Activated CD4-positive, alpha-beta T cell treated with anti-CD3 and anti-CD28 coated beads, Interleukin-10, Interleukin-2, amounts not matched to agents 100 ng/mL and 50 ng/mL, durations not matched to agents 16 hours and 8 hours (primary cell): ENCODE data around the gene GBP5.
"Not testable (repeated sequence)": the region's sequence is repeated elsewhere in the genome, so short reads cannot be mapped to it uniquely, and the experiment has no call there.

Source experiments
- DNase-seq: peaks from one replicate; pipeline ENCODE4 v3.0.0-alpha.2; 2020

The GBP5 gene

DNA sequence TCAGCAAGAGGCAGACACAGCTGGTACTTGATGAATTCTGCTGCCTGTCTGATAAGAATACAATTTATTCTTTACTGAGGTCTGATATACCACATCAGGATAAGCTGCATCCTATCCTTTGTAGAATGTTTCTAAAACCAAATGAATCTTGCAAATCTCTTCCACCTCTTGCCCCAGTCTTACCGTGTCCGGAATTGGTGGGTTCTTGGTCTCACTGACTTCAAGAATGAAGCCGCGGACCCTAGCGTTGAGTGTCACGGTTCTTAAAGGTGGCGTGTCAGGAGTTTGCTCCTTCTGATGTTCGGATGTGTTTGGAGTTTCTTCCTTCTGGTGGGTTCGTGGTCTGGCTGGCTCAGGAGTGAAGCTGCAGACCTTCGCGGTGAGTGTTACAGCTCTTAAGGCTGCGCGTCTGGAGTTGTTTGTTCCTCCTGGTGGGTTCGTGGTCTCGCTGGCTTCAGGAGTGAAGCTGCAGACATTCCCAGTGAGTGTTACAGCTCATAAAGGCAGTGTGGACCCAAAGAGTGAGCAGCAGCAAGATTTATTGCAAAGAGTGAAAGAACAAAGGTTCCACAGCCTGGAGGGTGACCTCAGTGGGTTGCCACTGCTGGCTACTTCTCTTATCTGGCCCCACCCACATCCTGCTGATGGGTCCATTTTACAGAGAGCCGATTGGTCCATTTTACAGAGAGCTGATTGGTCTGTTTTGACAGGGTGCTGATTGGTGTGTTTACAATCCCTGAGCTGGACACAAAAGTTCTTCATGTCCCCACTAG lies at the start of gene GBP5:
Gene GBP5, minus strand, starts transcription at position 592 of the 773 bp plus-strand sequence. CDS start 3,305 bp downstream, outside the sequence.
- peak; percentile 84 for DNase-seq

DNA sequence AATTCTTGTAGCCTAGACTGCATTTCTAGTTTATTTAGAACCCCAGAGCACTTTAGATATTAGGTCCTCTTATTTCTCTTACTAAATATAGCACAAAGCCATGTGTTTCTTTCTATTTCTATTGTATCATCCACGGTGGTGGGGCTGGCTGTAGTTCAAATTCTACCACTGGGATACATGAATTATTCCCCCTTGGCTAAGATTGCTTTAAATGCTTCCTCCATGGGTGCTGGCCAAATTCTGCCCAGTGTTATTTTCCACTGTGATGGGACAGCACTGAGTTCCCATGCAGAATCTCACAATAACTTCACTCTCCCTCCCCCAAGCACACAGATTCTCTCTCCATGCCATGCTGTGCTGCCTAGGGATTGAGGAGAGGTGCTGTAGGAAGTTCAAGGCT lies 49.7 kb upstream of the GBP5 start:
- DNase-seq: no peak

- DNase-seq: no peak
These were observed 39.9 kb upstream of the GBP5 start for GRCh38 chr1:89312572-89312971.

DNA sequence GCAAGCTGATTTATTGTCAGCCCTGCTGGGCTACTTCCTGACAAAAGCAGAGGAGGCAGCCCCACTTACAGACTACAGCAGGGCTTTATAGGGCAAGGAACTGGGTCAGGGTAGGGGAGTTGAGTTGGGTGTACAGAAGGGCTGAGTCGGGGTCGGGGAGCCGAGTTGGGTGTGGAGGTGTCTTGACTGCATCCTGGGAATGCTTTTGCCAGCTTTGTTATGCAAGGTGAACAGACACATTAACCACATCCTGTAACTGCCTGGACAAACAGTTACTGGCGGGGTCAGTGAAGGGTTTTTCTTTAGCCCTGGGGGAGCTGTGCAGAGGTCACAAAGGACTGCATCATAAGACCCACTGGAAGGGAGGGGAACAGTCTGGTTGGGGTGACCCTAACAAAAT lies 39.1 kb upstream of the GBP5 start:
- no peak for DNase-seq

GRCh38 chr1:89310976-89311375 lies 38.3 kb upstream of the GBP5 start:
- DNase-seq: no peak

- DNase-seq: peak; percentile 59
These were observed 37.8 kb upstream of the GBP5 start for GRCh38 chr1:89310505-89310904.

DNA sequence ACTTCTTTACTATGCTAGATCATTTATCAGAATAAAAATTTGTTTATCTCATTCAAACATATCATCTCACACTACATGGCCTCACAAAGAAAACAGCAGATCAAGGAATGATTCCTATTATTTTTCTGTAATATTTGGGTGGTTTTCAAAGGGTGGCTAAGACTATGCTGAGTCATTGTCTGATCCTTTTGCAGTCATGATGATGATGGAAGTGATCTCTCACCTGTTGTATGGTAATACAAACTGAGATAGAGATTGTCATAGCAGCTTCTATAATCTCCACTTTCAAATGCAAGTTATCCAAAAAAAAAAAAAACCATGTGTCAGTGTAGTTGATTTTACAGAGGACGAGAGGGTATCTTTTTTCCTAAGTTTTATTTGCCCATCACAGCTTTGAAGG lies 37.2 kb upstream of the GBP5 start:
- no peak for DNase-seq

GRCh38 chr1:89306273-89306672 lies 33.6 kb upstream of the GBP5 start:
- no peak for DNase-seq

DNA sequence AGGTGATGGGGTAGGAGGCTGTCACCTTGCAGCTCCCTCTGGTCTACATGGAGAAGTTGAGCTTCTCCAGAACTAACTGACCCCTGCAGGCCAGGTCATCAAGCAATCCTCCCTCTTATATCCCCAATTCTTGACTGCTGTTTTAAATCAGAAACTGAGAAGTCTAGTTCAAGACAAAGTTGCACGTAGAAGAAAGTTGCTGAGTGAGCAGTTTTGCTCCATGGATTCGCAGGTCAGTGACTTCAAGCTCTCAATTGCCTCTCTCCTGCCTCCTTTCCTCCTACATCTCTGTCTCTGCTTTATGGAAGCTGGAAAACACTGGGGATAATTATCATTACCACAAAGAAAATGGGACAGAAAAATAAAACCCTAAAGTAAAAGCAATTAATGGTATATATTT lies 32.8 kb upstream of the GBP5 start:
- no peak for DNase-seq

GRCh38 chr1:89304572-89305230 lies 32.0 kb upstream of the GBP5 start:
- no peak for DNase-seq

DNA sequence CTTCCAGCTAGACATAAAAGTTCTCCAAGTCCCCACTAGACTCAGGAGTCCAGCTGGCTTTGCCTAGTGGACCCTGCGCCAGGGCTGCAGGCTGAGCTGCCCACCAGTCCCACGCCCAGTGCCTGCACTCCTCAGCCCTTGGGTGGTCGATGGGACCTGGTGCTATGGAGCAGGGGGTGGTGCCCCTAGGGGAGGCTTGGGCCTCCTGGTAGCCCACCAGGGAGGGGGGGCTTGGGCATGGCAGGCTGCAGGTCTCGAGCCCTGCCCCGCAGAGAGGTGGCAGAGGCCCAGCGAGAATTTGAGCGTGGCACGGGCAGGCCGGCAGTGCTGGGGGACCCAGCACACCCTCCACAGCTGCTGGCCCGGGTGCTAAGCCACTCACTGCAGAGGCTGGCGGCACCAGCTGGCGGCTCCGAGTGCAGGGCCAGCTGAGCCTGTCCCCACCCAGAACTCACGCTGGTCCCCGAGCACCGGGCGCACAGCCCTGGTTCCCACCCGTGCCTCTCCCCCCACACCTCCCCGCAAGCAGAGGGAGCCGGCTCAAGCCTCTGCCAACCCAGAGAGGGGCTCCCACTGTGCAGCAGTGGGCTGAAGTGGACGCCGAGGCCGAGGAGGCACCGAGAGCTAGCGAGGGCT lies 30.2 kb upstream of the GBP5 start:
- no peak for DNase-seq

GRCh38 chr1:89299739-89300463 lies 27.2 kb upstream of the GBP5 start:
- peak; percentile 83 for DNase-seq

DNA sequence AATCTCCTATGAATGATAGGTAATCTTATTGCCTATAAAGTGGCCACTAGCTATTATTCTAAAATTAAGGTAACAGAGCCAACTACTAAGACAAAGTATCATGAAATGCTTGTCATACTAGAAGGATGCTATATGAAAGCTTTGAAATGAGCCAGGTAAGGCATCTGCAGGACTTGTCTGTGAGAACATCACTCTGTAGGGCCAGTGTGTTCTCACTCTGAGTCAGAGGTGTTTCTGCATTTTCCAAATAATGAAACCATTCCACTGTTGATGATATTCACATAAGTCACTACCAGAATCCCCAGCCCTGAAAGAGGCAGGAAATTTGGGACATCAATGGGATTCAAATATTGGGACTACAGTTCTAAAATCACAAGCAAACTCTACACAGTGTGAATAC lies 25.8 kb upstream of the GBP5 start:
- peak; percentile 66 for DNase-seq

- peak; percentile 63 for DNase-seq
These were observed 22.5 kb upstream of the GBP5 start for GRCh38 chr1:89295187-89295586.

DNA sequence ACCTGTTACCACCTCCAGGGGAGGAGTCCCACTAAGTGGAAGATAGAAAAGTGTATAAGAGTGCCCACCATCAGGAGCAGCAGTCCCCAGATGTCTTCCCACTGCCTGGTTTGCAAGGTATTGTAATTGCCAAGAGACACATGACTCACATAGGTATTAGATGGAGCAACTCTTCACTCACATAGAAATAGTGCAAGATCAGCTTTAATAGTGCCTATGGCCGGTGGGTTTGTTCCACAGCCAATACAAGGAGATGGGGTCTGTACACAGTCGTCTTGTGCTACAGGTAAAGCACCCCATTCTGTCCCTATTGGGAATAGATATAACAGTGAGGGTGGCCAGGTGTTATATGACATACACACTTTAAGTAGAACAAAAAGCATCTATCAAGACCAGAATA lies 18.6 kb upstream of the GBP5 start:
- DNase-seq: no peak

GRCh38 chr1:89288051-89288340 lies 15.3 kb upstream of the GBP5 start:
- peak; percentile 31 for DNase-seq

DNA sequence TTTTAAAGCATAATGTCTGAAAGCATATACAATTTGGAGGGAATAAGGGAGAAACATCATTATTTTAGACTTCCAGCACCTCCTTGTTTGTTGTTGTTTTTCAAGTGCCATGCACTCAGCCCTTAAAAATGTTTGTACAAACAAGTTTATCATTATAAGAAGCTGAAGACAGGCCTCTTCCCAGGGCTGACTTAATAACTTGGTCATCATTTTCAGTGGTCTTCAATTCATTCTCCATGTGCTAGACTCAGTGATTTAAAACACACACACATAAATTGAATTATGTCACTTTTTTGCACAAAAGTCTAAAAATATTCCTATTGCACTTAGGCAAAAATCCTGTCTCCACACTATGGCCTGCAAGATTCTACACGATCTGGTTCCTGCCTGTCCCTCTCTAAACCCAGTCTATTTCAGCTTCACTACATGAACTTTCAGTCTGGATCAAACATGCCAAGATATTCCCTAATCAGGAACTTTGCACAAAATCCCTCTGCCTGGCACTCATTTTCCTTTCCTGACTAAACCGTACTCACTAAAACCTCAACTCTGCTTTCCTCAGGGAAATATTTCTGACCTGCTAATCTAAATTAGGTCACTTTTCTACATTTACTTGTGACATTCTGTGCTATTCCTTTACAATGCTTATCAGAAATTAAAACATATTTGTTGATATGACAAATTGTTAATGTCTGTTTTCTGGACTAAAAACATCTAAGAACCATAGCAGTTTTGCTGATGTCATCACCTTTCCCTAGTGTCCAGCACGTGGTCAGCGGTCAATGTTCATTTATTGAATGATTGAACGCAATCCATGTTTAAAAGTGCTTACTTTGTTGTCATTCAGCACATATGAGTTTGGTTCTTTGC lies 14.8 kb upstream of the GBP5 start:
- no peak for DNase-seq

DNA sequence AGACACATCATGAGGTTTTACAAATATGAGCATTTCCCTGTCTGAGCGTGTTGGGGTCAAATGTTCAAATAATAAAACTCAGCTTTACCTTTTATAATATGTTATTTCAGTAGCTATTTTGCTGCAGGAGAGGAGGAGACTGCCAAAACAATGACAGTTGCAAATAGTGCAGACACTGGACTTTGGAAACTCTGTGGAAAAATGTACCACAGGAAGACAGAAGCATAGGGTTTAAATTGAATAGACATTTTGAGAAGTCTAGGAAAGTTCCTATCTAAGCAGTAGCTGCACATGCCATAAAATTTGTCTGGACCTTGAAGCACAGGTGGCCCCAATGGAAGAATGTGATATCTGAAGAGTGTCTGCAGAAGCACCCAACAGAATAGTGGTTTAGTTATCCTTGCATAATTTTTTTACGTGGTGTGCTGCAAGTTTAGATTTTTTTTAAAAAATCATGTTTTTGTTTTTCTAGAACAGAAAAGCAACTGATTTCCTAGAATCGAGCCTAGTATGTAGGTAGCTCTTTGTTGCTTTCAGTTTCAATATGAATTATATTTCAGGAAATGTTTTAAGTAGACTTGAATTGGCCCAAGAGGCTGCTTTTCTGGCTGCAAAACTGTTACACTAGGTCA lies 14.0 kb upstream of the GBP5 start:
- peak; percentile 75 for DNase-seq

DNA sequence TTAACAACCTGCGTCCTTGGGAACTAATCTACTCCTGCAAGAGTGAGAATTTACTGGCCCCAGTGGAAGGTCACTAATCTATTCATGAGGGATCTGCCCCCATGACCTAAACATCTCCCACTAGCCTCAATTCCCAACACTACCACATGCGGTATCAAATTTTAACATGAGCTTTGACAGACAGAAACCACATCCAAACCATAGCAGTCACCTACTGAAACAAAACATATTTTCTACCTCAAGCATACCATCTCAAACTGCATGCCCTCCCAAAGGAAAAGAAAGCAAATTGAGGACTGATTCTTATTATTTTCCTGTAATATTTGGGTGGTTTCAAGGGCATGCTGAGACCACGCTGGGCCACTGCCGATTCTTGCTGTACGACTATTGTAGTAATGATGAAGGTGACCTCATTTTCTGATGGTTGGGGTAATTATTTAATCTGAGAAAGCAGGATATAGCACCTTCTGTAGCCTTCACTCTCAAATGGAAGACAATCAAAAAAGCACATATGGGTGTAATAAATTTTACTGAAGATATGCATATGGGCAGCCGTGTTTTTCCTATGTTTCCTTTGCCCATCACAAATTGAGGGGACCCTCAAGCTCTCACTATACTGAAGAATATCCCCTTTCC lies 13.2 kb upstream of the GBP5 start:
- DNase-seq: no peak

- DNase-seq: not testable (repeated sequence)
These were observed 11.6 kb upstream of the GBP5 start for GRCh38 chr1:89284078-89284763.

DNA sequence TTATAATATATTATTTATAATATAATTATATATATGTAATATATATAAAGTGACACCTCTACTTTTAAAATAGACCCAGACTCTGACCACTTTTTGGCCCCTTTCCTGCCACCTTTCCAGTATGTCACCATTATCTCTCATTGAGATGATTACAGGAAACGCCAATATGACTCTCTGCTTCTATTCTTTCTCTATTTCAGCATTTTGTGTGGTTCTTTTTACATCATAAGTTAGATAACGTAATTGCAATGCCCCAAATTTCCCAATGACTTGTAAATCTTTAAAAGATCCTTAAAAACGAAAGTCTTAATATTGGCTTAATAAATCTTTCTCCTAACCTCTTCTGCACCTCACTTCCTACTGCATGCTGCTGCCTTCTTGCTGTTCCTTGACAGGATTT lies 8.1 kb upstream of the GBP5 start:
- DNase-seq: no peak
